Right lobe of liver (tissue), 6 donors: ENCODE measurements around the gene SLC18B1. TPM values are rescaled to one million over a fixed set of nuclear protein-coding genes. Genes with fewer than 3 reads are reported as not detected.
A peak's percentile ranks its signal among the peaks of the same experiment; 100 is the strongest.

ENCODE experiments used
- ATAC-seq, 4 donors: fragments of 200-7000 bp; cut with Tn5 transposase; one replicate each; pipeline ENCODE4 v1.9.1; 2020; ENCODE audit warnings: mild to moderate bottlenecking in 4 of 4, moderate library complexity in 4 of 4
- DNase-seq, 3 donors: peaks; one replicate each; pipeline ENCODE4 v3.0.0-alpha.2; 2020
- H3K27ac ChIP-seq, 3 donors: fragments of 200-600 bp; one replicate each; pipeline ENCODE4 v1.8.0; 2022
- H3K27me3 ChIP-seq, 2 donors: fragments of 200-600 bp; one replicate each; pipeline ENCODE4 v1.8.0; 2022
- H3K36me3 ChIP-seq, 4 donors: fragments of 200-600 bp; sonication (generic) in 1 of 4; one replicate each; pipeline versions ENCODE4 v1.5.1 to v1.8.0; 2017 to 2022; ENCODE audit warnings: control low read depth in 1 of 4
- H3K4me1 ChIP-seq, 4 donors: fragments of 200-600 bp; sonication (generic) in 1 of 4; one replicate each; pipeline versions ENCODE4 v1.5.1 to v1.8.0; 2017 to 2022; ENCODE audit warnings: control low read depth in 1 of 4
- H3K4me3 ChIP-seq, 3 donors: fragments of 200-600 bp; one replicate each; pipeline ENCODE4 v1.8.0; 2022
- H3K9me3 ChIP-seq, 4 donors: fragments of 200-600 bp; sonication (generic) in 1 of 4; one replicate each; pipeline versions ENCODE4 v1.5.1 to v1.8.0; 2017 to 2022; ENCODE audit warnings: control low read depth in 1 of 4
- CTCF ChIP-seq, 4 donors: fragments of 200-600 bp in 3 of 4; fragments of 450-650 bp in 1 of 4; IDR thresholded peaks; one replicate each; pipeline versions ENCODE4 v1.5.1 to v1.8.0; 2016 to 2022; ENCODE audit warnings: antibody characterized with exemption in 4 of 4, mild to moderate bottlenecking in 2 of 4
- POLR2A ChIP-seq: fragments of 450-650 bp; IDR thresholded peaks from one replicate; pipeline ENCODE4 v1.6.1; 2017; ENCODE audit warnings: antibody characterized with exemption, mild to moderate bottlenecking
- WGBS: methylation state at CpG from one replicate; pipeline ENCODE4 v1.1.6; 2018; ENCODE audit warnings: low coverage, low lambda C conversion rate; ENCODE audit not compliant: insufficient coverage; ENCODE audit errors: missing lambda C conversion rate; 5-methylcytosine and 5-hydroxymethylcytosine counted together
- intact Hi-C, 2 donors: fragments of 100-400 bp; cut with DNase I; formaldehyde crosslinking; loops; one replicate each; pipeline versions ENCODE4 v1.11.2 to v1.14.1; 2022
- small RNA-seq, 2 experiments: library from RNA; depleted of rRNA; stranded (forward); fragments of <200 nt; gene quantifications; one replicate each; pipeline ENCODE3, GENCODE V24; 2016
- total RNA-seq, 6 experiments: library from RNA; depleted of rRNA in 2 of 6; stranded (reverse); fragments of >200 nt in 2 of 6; fragmentation: NEBNext Ultra II Directional in 3 of 6; extraction: Animal tissue kit (Norgen Biotek cat#: 25700) in 3 of 6; gene quantifications; one replicate each; pipeline versions ENCODE4 v1.1.0 to v1.2.4, GENCODE V29; 2016 to 2023
- donor health status: DM: no; HTN: yes; CAD: no.
- donor health status: DM: no; HTN: no; CAD: no.
- donor health status: DM: no; HTN: no; CAD: no.
- donor health status: DM: no; HTN: yes; CAD: no.
- donor health status: DM: no; HTN: yes; CAD: no.

Gene SLC18B1
- total RNA-seq, 6 experiments from 2014 or later = 2.9 to 6.1 (median 4.2) TPM

GRCh38 chr6:132719736-132720448, 78.5 kb downstream of the SLC18B1 start:
- intact Hi-C loops = no loop called here
- TF ChIP-seq POLR2A = peak; percentile 55
- no peak for TF ChIP-seq CTCF (IDR thresholded peaks at IDR 0.05)
- no peaks in the 10 kb centered on the region for H3K9me3 ChIP-seq
- H3K27ac ChIP-seq = peak overlapping the region; percentile 54 to 95 (median 92)
- WGBS = 43% methylated on average over 9 of the region's 10 CpGs
- H3K4me3 ChIP-seq = peak overlapping the region in 2 of 3 donors; percentile 17 to 22
- peaks cover 0 to 13% (median 5%) of the 10 kb centered on the region in 4 donors for H3K36me3 ChIP-seq
- ATAC-seq (peak; percentile 61 to 86 (median 75)), DNase-seq (no peak)
- peaks cover 0 to 28% (median 0%) of the 10 kb centered on the region in 4 donors for H3K4me1 ChIP-seq
- no peaks in the 10 kb centered on the region for H3K27me3 ChIP-seq

Small RNA genes within 50 kb of the gene (small RNA-seq; reads per million reads assigned to genes)
- gene SNORA33 (25.1 to 39.7 reads per million in 2 experiments), gene SNORD100 (2,254 to 2,811 reads per million in 2 experiments), gene SNORD101 (27,131 to 28,333 reads per million in 2 experiments)

Other genes starting within 250 kb of the SLC18B1 start
- not detected for gene TAAR8, start 246.0 kb downstream of the SLC18B1 start, total RNA-seq
- not detected for gene TAAR6, start 228.3 kb downstream of the SLC18B1 start, total RNA-seq
- not detected for gene TAAR5, start 208.9 kb downstream of the SLC18B1 start, total RNA-seq
- gene TAAR2, start 174.4 kb downstream of the SLC18B1 start, total RNA-seq = not detected
- gene TAAR1, start 139.5 kb downstream of the SLC18B1 start, total RNA-seq = not detected
- 100 to 1,000 TPM in 2 of 6 experiments, 10 to 100 TPM in 4; 21.6 to 364 (median 96.0) TPM for gene VNN1, start 84.6 kb downstream of the SLC18B1 start, total RNA-seq
- gene VNN2, start 40.7 kb downstream of the SLC18B1 start, total RNA-seq = 10 to 100 TPM in 1 of 6 experiments, 1 to 10 TPM in 4, under 1 TPM in 1; 0.75 to 18.9 (median 5.9) TPM
- 100 to 1,000 TPM; 345 to 448 (median 375) TPM for gene RPS12, start 15.9 kb upstream of the SLC18B1 start, total RNA-seq